HepG2 (cell line): Measurements from ENCODE around the gene SLC9A8. TPM values are rescaled to one million over a fixed set of nuclear protein-coding genes. Genes with fewer than 3 reads are reported as not detected.
A peak's percentile ranks its signal among the peaks of the same experiment; 100 is the strongest.

Source experiments
- ARNT2 ChIP-seq: sonication (generic); formaldehyde crosslinking; IDR thresholded peaks from 2 replicates; pipeline ENCODE4 v1.8.0; 2022; ENCODE audit warnings: mild to moderate bottlenecking, low read depth, missing genetic modification reagents, moderate library complexity
- CBFB ChIP-seq: sonication (generic); formaldehyde crosslinking; IDR thresholded peaks from 2 replicates; pipeline ENCODE4 v1.4.0; 2020; ENCODE audit warnings: missing genetic modification reagents
- CBX1 ChIP-seq: IDR thresholded peaks from one replicate; pipeline ENCODE4 v1.6.1; 2016; ENCODE audit warnings: antibody characterized with exemption, low read depth
- DR1 ChIP-seq: sonication (generic); formaldehyde crosslinking; IDR thresholded peaks from 2 replicates; pipeline ENCODE4 v1.8.0; 2021; ENCODE audit warnings: mild to moderate bottlenecking, missing genetic modification reagents, inconsistent platforms
- EEA1 ChIP-seq: sonication (generic); formaldehyde crosslinking; IDR thresholded peaks from 2 replicates; pipeline ENCODE4 v1.5.1; 2020; ENCODE audit warnings: mild to moderate bottlenecking, missing genetic modification reagents, borderline replicate concordance
- FOSL1 ChIP-seq: sonication (generic); formaldehyde crosslinking; IDR thresholded peaks from 2 replicates; pipeline ENCODE4 v1.9.0; 2021; ENCODE audit warnings: missing genetic modification reagents, borderline replicate concordance
- FOXC1 ChIP-seq: sonication (generic); formaldehyde crosslinking; IDR thresholded peaks from 2 replicates; pipeline ENCODE4 v1.8.0; 2022; ENCODE audit warnings: mild to moderate bottlenecking, missing genetic modification reagents, borderline replicate concordance
- FOXO4 ChIP-seq: sonication (generic); formaldehyde crosslinking; conservative IDR thresholded peaks from 2 replicates; pipeline ENCODE4 v1.8.1; 2023; ENCODE audit warnings: missing genetic modification reagents
- MIER3 ChIP-seq: IDR thresholded peaks from 2 replicates; pipeline ENCODE4 v1.6.1; 2016; ENCODE audit warnings: missing compliant biosample characterization, borderline replicate concordance
- NFATC3 ChIP-seq: sonication (generic); formaldehyde crosslinking; IDR thresholded peaks from 2 replicates; pipeline ENCODE4 v1.5.1; 2020; ENCODE audit warnings: mild to moderate bottlenecking, missing genetic modification reagents
- NFE2 ChIP-seq: sonication (generic); formaldehyde crosslinking; IDR thresholded peaks from 2 replicates; pipeline ENCODE4 v1.4.0; 2020; ENCODE audit warnings: missing genetic modification reagents
- NFE2L2 ChIP-seq: fragments of 150-350 bp; IDR thresholded peaks from 2 replicates; pipeline ENCODE4 v1.6.1; 2014; ENCODE audit warnings: low read length
- PATZ1 ChIP-seq: sonication (generic); formaldehyde crosslinking; IDR thresholded peaks from 2 replicates; pipeline ENCODE4 v1.4.0; 2020; ENCODE audit warnings: missing genetic modification reagents
- PBX3 ChIP-seq: sonication (generic); formaldehyde crosslinking; IDR thresholded peaks from 2 replicates; pipeline ENCODE4 v1.8.1; 2023; ENCODE audit warnings: missing genetic modification reagents, inconsistent platforms, borderline replicate concordance
- POLR2A ChIP-seq, 2 experiments: IDR thresholded peaks; 2 replicates each; pipeline ENCODE4 v1.6.1; 2011; ENCODE audit warnings: low read depth in 2 of 2, low read length in 2 of 2, mild to moderate bottlenecking in 1 of 2, moderate library complexity in 1 of 2; ENCODE audit not compliant: insufficient read depth in 1 of 2
- SIX1 ChIP-seq: sonication (generic); formaldehyde crosslinking; IDR thresholded peaks from 2 replicates; pipeline ENCODE4 v1.4.0; 2020; ENCODE audit warnings: missing genetic modification reagents, borderline replicate concordance
- SMAD1 ChIP-seq: sonication (generic); formaldehyde crosslinking; IDR thresholded peaks from 2 replicates; pipeline ENCODE4 v1.4.0; 2020; ENCODE audit warnings: missing genetic modification reagents, low read depth, mild to moderate bottlenecking, borderline replicate concordance
- SOX13 ChIP-seq, 3 experiments: fragments of 450-650 bp in 1 of 3; sonication (generic) in 1 of 3; formaldehyde crosslinking in 1 of 3; IDR thresholded peaks in 2 of 3; conservative IDR thresholded peaks in 1 of 3; 2 replicates each; pipeline versions ENCODE4 v1.5.0 to v1.6.1; 2016 to 2020; ENCODE audit warnings: antibody characterized with exemption in 1 of 3, mild to moderate bottlenecking in 1 of 3, missing compliant biosample characterization in 1 of 3, missing genetic modification reagents in 1 of 3, moderate library complexity in 1 of 3
- TCF12 ChIP-seq, 2 experiments: fragments of 450-650 bp in 1 of 2; sonication (generic) in 1 of 2; formaldehyde crosslinking in 1 of 2; IDR thresholded peaks; 2 replicates each; pipeline versions ENCODE4 v1.6.1 to v1.8.0; 2017 to 2022; ENCODE audit warnings: antibody characterized with exemption in 1 of 2, mild to moderate bottlenecking in 1 of 2, missing genetic modification reagents in 1 of 2, moderate library complexity in 1 of 2
- TCF7 ChIP-seq: sonication (generic); IDR thresholded peaks from 2 replicates; pipeline ENCODE4 v1.6.1; 2016; ENCODE audit warnings: antibody characterized with exemption, low read depth
- TCF7L2 ChIP-seq: IDR thresholded peaks from 2 replicates; pipeline ENCODE4 v1.6.1; 2011; ENCODE audit warnings: mild to moderate bottlenecking, low read depth, low read length, moderate library complexity
- ZNF160 ChIP-seq: sonication (generic); formaldehyde crosslinking; IDR thresholded peaks from 2 replicates; pipeline ENCODE4 v1.8.0; 2022; ENCODE audit warnings: mild to moderate bottlenecking, inconsistent platforms, missing genetic modification reagents
- ZNF253 ChIP-seq: sonication (generic); formaldehyde crosslinking; IDR thresholded peaks from 2 replicates; pipeline ENCODE4 v1.8.0; 2022; ENCODE audit warnings: mild to moderate bottlenecking, missing genetic modification reagents, borderline replicate concordance
- ZNF333 ChIP-seq: sonication (generic); formaldehyde crosslinking; IDR thresholded peaks from 2 replicates; pipeline ENCODE4 v1.4.0; 2020; ENCODE audit warnings: mild to moderate bottlenecking, missing genetic modification reagents, borderline replicate concordance
- ZNF629 ChIP-seq: sonication (generic); formaldehyde crosslinking; conservative IDR thresholded peaks from 2 replicates; pipeline ENCODE4 v1.5.0; 2020; ENCODE audit warnings: missing genetic modification reagents
- ZNF7 ChIP-seq: IDR thresholded peaks from 2 replicates; pipeline ENCODE4 v1.6.1; 2016; ENCODE audit warnings: missing biosample characterization, missing genetic modification reagents
- polyA plus RNA-seq, 8 experiments: library from polyadenylated mRNA; depleted of rRNA in 3 of 8; stranded (reverse) in 7 of 8; unstranded in 1 of 8; fragments of >200 nt; fragmentation: Illumina TruSeq in 4 of 8; extraction: Trizol in 4 of 8; gene quantifications; 2 replicates each; pipeline versions ENCODE4 v1.2.1 to v1.2.3, GENCODE V29; 2011 to 2016; ENCODE audit warnings: low read depth in 4 of 8, missing spikeins in 1 of 8, mixed read lengths in 1 of 8; ENCODE audit not compliant: insufficient read depth in 1 of 8
- total RNA-seq, 5 experiments: library from RNA; depleted of rRNA; stranded (reverse); fragments of >200 nt; fragmentation: Illumina TruSeq; extraction: Trizol; gene quantifications; 2 replicates each; pipeline ENCODE4 v1.2.3, GENCODE V29; 2016; ENCODE audit warnings: low read depth in 1 of 5

SLC9A8 gene
- total and polyA plus RNA-seq, 2 of the 13 experiments (the other 11 are each of a cell fraction or from before 2014, with no cell fraction given): 4.1 to 7.4 TPM

GRCh38 chr20:49812507-49813304 is at the start of gene SLC9A8 (continued):
- TF ChIP-seq MIER3 (CRISPR knock-in tag) (peak; percentile 90; the same call in 1 of the 2 replicates), ZNF160 (CRISPR knock-in tag) (no peak; the same call in 1 of the 2 replicates), TCF7L2 (no peak), PBX3 (CRISPR knock-in tag) (peak; percentile 62; the same call in 1 of the 2 replicates), POLR2A (IDR thresholded peaks at IDR 0.05; ENCODE audit: insufficient read depth in 1 of 2, low read depth in 2 of 2, low read length in 2 of 2) (peak; percentile 74 to 91), ZNF629 (CRISPR knock-in tag) (no peak; the same call in 1 of the 2 replicates), CBX1 (peak; percentile 74), SMAD1 (CRISPR knock-in tag) (peak; percentile 72; the same call in 1 of the 2 replicates), TCF12 (IDR thresholded peaks at IDR 0.05) (no peak), TCF12 (CRISPR knock-in tag; IDR thresholded peaks at IDR 0.05) (peak; percentile 18; the same call in 1 of the 2 replicates), CBFB (peak; percentile 80), NFE2L2 (no peak; the same call in 1 of the 2 replicates), SIX1 (no peak), ARNT2 (CRISPR knock-in tag) (peak; percentile 72), NFATC3 (CRISPR knock-in tag) (no peak), SOX13 (IDR thresholded peaks at IDR 0.05) (no peak), SOX13 (CRISPR knock-in tag; conservative IDR thresholded peaks at IDR 0.05 in 1 of 2, IDR thresholded peaks at IDR 0.05 in 1 of 2) (peak in 1 of 2 experiments; percentile 49; a peak in 2 of 4 replicates), FOSL1 (CRISPR knock-in tag) (peak; percentile 67; the same call in 1 of the 2 replicates), ZNF253 (CRISPR knock-in tag) (no peak), TCF7 (peak; percentile 3; the same call in 1 of the 2 replicates), DR1 (CRISPR knock-in tag) (peak; percentile 89), PATZ1 (CRISPR knock-in tag) (peak; percentile 69), EEA1 (CRISPR knock-in tag) (peak; percentile 58; the same call in 1 of the 2 replicates), ZNF7 (no peak), ZNF333 (CRISPR knock-in tag) (peak; percentile 79), FOXC1 (peak; percentile 92), NFE2 (CRISPR knock-in tag) (no peak), FOXO4 (no peak)
